Erythroblast (primary cell): ENCODE results near the gene ASXL1.
"Not testable (repeated sequence)": the region's sequence is repeated elsewhere in the genome, so short reads cannot be mapped to it uniquely, and the experiment has no call there.

Experiments
- DNase-seq, 2 experiments: peaks; one replicate each; lab custom pipeline; 2025; lab: John Stamatoyannopoulos, UW
- GATA1 ChIP-seq: IDR thresholded peaks from 2 replicates; pipeline ENCODE4 v1.6.1; 2011; ENCODE audit warnings: low read depth, mild to moderate bottlenecking, control low read depth, low read length, moderate library complexity
- POLR2A ChIP-seq: IDR thresholded peaks from 2 replicates; pipeline ENCODE4 v1.6.1; 2011; ENCODE audit warnings: mild to moderate bottlenecking, low read length

ASXL1 gene

GRCh38 chr20:32357869-32358631 is at the start of gene ASXL1:
TSS of gene ASXL1 (plus strand) at chr20:32358331. CDS start at chr20:32358776, 445 bp downstream.
- peak; percentile 83 for TF ChIP-seq POLR2A
- TF ChIP-seq GATA1: no peak

DNA sequence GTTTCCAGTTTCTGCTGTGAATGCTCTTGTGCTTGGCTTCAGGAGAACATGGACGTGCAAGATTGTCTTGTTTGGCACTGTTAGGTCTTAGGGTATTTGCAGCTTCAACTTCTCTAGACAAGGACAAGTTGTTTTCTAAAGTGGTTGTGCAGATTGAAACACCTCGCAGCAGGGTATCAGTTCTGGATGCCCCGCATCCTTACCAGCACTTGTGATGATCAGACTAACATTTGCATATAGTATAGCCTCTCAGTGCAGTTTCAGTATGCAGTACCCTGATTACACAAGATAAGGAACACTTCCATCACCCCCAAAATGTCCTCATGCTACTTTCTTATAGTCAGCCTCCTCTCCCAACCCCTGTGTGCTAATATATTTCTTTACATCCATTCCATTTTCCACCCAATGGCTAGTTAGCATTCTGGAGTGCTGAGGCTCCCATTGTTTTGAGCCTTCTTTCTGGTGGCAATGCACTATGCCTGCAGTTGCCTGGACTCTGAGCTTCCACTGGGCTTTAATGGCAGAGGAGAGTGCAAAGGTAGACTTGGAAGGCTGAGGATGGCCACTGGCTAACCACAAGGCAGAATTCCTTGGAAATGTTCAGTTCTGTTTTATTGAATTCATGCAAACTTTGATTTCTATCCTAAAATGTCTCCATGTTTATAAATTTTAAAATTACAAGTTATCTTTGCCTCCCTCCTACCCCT is 45.3 kb upstream of the ASXL1 start:
- TF ChIP-seq POLR2A (no peak), GATA1 (no peak)

More at GRCh38 chr20:32357869-32358631, at the start of gene ASXL1:
- DNase-seq: peak; percentile 93 to 95

GRCh38 chr20:32314768-32315167 is 43.4 kb upstream of the ASXL1 start:
- peak in 1 of 2 experiments; percentile 42 for DNase-seq
- TF ChIP-seq POLR2A (no peak), GATA1 (no peak)

More for the DNA sequence above, 45.3 kb upstream of the ASXL1 start:
- DNase-seq: no peak

DNA sequence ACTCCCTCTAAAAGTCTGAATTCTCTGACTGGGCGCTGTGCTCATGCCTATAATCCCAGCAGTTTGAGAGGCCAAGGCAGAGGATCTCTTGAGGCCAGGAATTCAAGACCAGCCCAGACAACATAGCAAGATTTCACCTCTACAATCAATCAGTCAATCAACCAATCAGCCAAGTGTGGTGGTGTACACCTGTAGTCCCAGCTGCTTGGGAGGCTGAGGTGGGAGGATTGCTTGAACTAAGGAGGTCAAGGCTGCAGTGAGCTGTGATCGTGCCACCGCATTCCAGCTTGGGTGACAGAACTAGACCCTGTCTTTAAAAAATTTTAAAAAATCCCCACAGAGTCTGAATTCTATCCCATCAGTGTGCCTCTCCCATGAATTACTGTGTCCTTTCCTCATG is 42.7 kb upstream of the ASXL1 start:
- DNase-seq: no peak
- TF ChIP-seq GATA1 (no peak), POLR2A (no peak)

DNA sequence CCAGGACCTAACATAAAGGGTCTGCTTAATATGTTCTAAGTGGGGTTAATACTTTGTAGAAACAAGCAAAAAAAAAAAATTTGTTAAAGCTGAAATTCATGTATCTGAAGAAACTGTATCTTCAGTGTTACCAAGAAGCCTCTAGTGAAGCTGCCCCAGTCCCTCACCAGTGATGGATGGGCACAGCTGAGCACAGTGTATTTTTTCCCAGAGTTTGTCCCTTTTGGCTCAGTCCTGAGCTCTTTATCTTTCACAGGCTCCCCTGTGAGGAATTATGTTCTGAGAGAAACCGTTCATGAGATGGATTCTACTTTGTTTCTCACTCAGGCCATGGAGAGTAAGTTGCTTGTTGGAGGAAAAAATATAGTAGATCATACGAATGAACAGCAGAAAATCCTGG is 42.2 kb upstream of the ASXL1 start:
- DNase-seq: no peak

GRCh38 chr20:32316667-32317066 is 41.5 kb upstream of the ASXL1 start:
- TF ChIP-seq POLR2A: no peak
- no peak for TF ChIP-seq GATA1
- no peak for DNase-seq

More for the DNA sequence above, 42.2 kb upstream of the ASXL1 start:
- no peak for TF ChIP-seq POLR2A
- no peak for TF ChIP-seq GATA1

DNA sequence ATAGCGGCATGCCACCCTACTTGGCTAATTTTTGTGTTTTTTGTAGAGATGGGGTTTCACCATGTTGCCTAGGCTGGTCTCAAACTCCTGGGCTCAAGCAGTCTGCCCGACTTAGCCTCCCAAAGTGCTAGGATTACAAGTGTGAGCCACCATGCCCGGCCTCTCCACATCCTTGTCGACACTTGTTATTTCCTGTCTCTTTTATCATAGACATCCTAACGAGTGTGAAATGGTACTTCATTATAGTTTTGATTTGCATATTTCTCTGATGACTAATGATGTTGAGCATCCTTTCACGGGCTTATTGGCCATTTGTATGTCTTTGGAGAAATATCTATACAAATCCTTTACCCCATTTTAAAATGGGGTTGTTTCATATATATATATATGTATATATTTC is 39.0 kb upstream of the ASXL1 start:
- DNase-seq: no peak
- TF ChIP-seq POLR2A (no peak), GATA1 (no peak)

GRCh38 chr20:32320305-32320704 is 37.8 kb upstream of the ASXL1 start:
- TF ChIP-seq POLR2A (no peak), GATA1 (no peak)
- no peak for DNase-seq

DNA sequence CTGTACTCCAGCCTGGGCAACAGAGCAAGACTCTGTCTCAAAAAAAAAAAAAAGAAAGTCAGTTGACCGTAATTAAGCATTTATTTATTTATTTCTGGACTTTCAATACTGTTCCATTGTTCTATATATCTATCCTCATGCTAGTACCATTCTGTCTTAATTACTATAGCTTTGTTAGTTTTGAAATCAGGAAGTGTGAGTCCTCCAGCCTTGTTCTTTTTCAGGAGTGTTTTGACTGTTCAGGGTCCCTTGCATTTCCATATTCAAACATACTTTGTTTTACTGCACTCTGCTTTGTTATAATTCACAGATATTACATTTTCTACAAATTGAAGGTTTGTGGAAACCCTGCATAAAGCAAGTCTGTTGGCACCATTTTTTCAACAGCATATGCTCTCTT is 36.7 kb upstream of the ASXL1 start:
- no peak for TF ChIP-seq POLR2A
- no peak for TF ChIP-seq GATA1
- no peak for DNase-seq

DNA sequence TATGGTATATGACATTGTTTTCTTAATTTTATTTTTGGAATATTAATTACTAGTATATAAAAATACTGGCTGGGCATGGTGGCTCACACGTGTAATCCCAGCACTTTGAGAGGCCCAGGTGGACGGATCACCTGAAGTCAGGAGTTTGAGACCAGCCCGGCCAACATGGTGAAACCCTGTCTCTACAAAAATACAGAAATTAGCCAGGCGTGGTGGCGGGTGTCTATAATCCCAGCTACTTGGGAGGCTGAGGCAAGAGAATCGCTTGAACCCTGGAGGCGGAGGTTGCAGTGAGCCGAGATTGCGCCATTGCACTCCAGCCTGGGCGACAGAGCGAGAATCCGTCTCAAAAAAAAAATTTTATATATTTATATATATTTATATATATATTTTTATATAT is 35.9 kb upstream of the ASXL1 start:
- DNase-seq: not testable (repeated sequence)

GRCh38 chr20:32323761-32324160 is 34.4 kb upstream of the ASXL1 start:
- not testable (repeated sequence) for DNase-seq

DNA sequence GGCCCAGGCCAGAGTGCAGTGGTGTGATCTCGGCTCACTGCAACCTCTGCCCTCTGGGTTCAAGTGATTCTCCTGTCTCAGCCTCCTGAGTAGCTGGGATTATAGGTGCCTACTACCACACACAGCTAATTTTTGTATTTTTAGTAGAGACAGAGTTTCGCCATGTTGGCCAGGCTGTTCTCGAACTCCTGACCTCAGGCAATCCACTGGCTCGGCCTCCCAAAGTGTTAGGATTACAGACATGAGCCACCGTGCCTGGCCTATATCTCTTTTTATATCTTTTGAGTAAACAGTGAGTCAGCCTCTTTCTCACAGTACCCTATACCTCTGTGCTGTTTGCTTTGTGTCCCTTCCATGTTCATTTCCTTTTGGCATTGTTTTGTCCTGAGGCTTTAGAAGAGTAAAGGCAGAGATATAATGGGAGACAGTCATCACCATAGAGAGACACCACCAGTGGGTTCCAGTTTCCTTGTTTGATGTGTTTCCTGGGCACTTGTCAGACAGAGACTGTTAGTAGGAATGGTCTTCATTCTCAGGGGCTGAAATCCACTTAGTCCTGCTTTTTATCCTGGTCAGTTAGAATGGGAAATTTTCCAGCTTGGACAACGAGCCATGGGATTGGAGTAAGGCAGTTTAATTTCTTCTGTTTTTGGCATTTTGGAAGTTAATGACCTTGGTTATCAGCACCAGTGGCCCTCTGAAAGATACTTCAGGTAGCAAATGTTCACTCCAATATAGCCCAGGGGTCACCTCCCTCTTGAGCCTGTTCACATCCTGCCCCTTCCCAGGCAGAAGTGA is 32.2 kb upstream of the ASXL1 start:
- peak; percentile 41 to 61 for DNase-seq
- TF ChIP-seq POLR2A: no peak
- no peak for TF ChIP-seq GATA1

GRCh38 chr20:32326504-32326845 is 31.7 kb upstream of the ASXL1 start:
- TF ChIP-seq POLR2A (no peak), GATA1 (no peak)
- DNase-seq: peak in 1 of 2 experiments; percentile 44

GRCh38 chr20:32327087-32327681 is 30.9 kb upstream of the ASXL1 start:
- no peak for TF ChIP-seq POLR2A
- no peak for TF ChIP-seq GATA1
- no peak for DNase-seq
